ENCODE data around the gene TMED8. TPM values are rescaled to one million over a fixed set of nuclear protein-coding genes. Genes with fewer than 3 reads are reported as not detected.
A peak's percentile ranks its signal among the peaks of the same experiment; 100 is the strongest.

TMED8 gene, protein sequence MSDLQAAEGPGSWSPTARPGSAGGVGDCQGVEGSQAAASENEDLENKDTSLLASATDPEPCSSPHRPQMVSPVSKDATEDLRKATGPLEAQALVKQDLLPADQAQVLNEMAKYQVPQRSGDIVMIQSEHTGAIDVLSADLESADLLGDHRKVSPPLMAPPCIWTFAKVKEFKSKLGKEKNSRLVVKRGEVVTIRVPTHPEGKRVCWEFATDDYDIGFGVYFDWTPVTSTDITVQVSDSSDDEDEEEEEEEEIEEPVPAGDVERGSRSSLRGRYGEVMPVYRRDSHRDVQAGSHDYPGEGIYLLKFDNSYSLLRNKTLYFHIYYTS
- 8.6 TPM for total RNA-seq

DNA sequence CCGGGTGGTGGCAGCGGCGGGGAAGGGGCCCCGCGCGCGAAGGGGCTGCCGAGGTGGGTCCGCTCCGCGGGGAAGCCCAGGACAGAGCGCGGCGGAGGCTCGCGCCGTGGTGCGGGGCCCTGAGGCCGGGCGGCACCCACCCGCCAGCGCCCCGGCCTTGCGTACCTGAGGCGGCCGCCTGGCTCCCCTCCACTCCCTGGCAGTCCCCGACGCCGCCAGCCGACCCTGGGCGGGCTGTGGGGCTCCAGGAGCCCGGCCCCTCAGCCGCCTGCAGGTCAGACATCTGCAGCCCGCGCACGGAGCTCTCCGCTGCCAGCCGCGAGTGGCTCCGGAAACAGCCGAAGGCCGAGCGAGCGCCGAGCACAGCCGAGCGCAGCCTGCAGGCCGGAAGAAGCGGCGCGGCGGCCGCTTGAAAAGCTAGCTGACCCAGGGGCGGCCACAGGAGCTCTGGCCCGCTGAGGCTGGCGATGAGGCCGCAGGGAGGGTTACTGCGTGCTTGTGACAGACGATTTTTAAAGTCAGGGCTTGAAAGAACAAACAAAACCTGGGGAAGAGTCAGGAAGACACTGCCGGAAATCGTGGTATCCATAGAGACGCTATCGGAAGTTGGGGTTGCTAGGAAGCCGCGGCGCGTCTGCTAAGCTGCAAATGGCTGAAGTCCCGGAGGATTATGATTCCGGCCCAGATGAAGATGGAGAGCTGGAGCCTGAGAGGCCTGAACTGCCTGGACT, at the start of gene TMED8, which contains the start of gene SAMD15:
TMED8 (minus strand) TSS at position 324 of the 731 bp plus-strand sequence; CDS start at position 283, 41 bp downstream.
SAMD15 (plus strand) TSS at position 609 of the 731 bp plus-strand sequence; CDS start at position 649, 40 bp downstream.
- H3K4me3 ChIP-seq = peak within 1 kb of the TSS; percentile 60 to 69
- TF ChIP-seq POLR2AphosphoS5 (IDR thresholded peaks at IDR 0.05; ENCODE audit: insufficient read depth in 1 of 2, low read depth in 1 of 2) = peak; percentile 68 to 72
- TF ChIP-seq, protein P1, sequence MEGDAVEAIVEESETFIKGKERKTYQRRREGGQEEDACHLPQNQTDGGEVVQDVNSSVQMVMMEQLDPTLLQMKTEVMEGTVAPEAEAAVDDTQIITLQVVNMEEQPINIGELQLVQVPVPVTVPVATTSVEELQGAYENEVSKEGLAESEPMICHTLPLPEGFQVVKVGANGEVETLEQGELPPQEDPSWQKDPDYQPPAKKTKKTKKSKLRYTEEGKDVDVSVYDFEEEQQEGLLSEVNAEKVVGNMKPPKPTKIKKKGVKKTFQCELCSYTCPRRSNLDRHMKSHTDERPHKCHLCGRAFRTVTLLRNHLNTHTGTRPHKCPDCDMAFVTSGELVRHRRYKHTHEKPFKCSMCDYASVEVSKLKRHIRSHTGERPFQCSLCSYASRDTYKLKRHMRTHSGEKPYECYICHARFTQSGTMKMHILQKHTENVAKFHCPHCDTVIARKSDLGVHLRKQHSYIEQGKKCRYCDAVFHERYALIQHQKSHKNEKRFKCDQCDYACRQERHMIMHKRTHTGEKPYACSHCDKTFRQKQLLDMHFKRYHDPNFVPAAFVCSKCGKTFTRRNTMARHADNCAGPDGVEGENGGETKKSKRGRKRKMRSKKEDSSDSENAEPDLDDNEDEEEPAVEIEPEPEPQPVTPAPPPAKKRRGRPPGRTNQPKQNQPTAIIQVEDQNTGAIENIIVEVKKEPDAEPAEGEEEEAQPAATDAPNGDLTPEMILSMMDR (IDR thresholded peaks at IDR 0.05) = peak in 1 of 3 experiments; percentile 6
- no peak for TF ChIP-seq POLR2A (IDR thresholded peaks at IDR 0.05)
- H3K4me1 ChIP-seq = peaks cover 21% of the 10 kb centered on the region
- DNase-seq (ENCODE audit: extremely low spot score in 2 of 2) = peak in 1 of 2 donors; percentile 87
- no peaks in the 10 kb centered on the region for H3K27me3 ChIP-seq
- peak within 1 kb of the TSS; percentile 78 for H3K27ac ChIP-seq
- no peaks in the 10 kb centered on the region for H3K9me3 ChIP-seq
- intact Hi-C loops (cut with DNase I) = no loop called here
- no peaks in the 10 kb centered on the region for H3K36me3 ChIP-seq

DNA sequence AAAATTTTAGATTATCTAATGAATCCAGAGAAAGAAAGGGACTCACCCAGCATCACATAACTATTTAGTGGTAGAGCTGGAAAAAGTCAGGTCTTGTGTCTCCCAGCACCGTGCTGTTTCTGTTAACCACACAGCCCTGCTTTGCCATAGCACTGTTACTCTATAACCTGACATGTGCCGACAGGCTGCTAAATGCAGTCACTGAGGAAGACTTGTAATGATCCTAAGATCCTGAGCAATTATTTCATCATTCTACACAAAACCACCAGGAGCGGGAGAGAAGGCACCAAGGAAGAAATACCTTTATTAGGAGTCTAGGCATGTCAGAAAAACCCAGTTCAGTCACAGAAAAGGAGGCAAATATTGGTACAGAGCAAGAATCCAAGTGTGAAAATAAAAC, 49.5 kb upstream of the TMED8 start:
- Histone ChIP-seq H3K9me3 (no peaks in the 10 kb centered on the region), H3K4me1 (no peaks in the 10 kb centered on the region), H3K36me3 (peaks cover 0 to 79% of the 10 kb centered on the region in 2 donors), H3K4me3 (no peak overlapping the region), H3K27ac (no peak overlapping the region), H3K27me3 (no peaks in the 10 kb centered on the region)
- intact Hi-C loops (cut with DNase I) = no loop called here
- TF ChIP-seq POLR2A (IDR thresholded peaks at IDR 0.05) (no peak), POLR2AphosphoS5 (IDR thresholded peaks at IDR 0.05; ENCODE audit: insufficient read depth in 1 of 2, low read depth in 1 of 2) (no peak)
- TF ChIP-seq, protein P1 (IDR thresholded peaks at IDR 0.05) = no peak
- no peak for DNase-seq (ENCODE audit: extremely low spot score in 2 of 2)

DNA sequence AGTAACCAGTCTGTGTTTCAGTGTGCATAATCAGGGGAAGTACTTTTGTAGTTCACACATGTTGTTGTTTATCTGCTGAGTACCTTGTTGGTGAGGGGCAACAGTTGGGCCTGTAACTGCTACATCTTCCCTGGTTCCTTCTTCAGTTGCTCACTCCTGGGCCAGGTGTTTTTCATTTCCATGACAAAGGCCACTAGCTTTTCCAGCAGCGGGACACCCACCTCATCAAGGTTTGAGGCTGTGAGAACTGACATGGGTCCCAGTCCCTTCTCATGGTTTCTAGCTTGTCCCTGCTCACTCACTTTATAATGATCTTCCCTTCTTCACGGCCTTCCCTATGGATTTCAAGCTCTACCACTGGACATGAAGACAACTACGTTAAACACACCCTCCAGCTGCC, 48.0 kb upstream of the TMED8 start:
- no peak overlapping the region for H3K27ac ChIP-seq
- intact Hi-C loops (cut with DNase I) = no loop called here
- TF ChIP-seq POLR2A (IDR thresholded peaks at IDR 0.05) = no peak
- TF ChIP-seq POLR2AphosphoS5 (IDR thresholded peaks at IDR 0.05; ENCODE audit: insufficient read depth in 1 of 2, low read depth in 1 of 2) = no peak
- TF ChIP-seq, protein P1 (IDR thresholded peaks at IDR 0.05) = no peak
- H3K4me1 ChIP-seq = no peaks in the 10 kb centered on the region
- no peaks in the 10 kb centered on the region for H3K9me3 ChIP-seq
- DNase-seq (ENCODE audit: extremely low spot score in 2 of 2) = no peak
- H3K27me3 ChIP-seq = no peaks in the 10 kb centered on the region
- peaks cover 0 to 65% of the 10 kb centered on the region in 2 donors for H3K36me3 ChIP-seq
- H3K4me3 ChIP-seq = no peak overlapping the region

DNA sequence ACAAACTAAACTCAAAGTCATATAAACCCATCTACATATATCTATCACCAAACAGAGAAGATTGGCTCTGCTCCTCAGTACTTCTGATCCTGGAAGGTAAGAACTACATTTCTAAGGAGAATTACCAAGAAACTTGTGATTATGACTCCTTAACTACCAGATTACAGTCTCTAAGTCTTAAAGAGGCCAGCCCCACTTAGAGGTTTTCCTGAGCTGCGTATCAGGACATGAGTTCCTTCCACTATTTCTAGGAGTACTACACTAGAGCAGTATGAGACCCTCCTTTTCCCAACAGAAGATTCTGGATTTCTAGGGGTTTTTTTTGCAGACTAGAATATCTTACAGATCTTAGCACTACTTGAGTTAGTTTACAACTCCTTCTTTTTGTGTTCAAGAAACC, 46.5 kb upstream of the TMED8 start, which contains the start of gene NOXRED1:
NOXRED1 (minus strand) TSS at position 101 of the 400 bp plus-strand sequence. CDS start 634 bp downstream, outside the sequence.
- no peak for DNase-seq (ENCODE audit: extremely low spot score in 2 of 2)
- Histone ChIP-seq H3K36me3 (peaks cover 0 to 52% of the 10 kb centered on the region in 2 donors), H3K4me3 (no peak within 1 kb of the TSS), H3K27me3 (no peaks in the 10 kb centered on the region), H3K4me1 (no peaks in the 10 kb centered on the region), H3K9me3 (no peaks in the 10 kb centered on the region), H3K27ac (no peak within 1 kb of the TSS)
- TF ChIP-seq, protein P1 (IDR thresholded peaks at IDR 0.05) = no peak
- no peak for TF ChIP-seq POLR2A (IDR thresholded peaks at IDR 0.05)
- no peak for TF ChIP-seq POLR2AphosphoS5 (IDR thresholded peaks at IDR 0.05; ENCODE audit: insufficient read depth in 1 of 2, low read depth in 1 of 2)
- intact Hi-C loops (cut with DNase I) = no loop called here
